HG03039 (cell line): Measurements from ENCODE around the gene ZBTB32.

ENCODE experiments used
- ATAC-seq: cut with Tn5 transposase; IDR thresholded peaks from one replicate; pipeline ENCODE4 v1.9.1; 2021; ENCODE audit warnings: mild to moderate bottlenecking, moderate library complexity; ENCODE audit not compliant: unreplicated experiment

The ZBTB32 gene

GRCh38 chr19:35693835-35694599 is 10.3 kb upstream of the ZBTB32 start:
- ATAC-seq, result peak; percentile 75

GRCh38 chr19:35695895-35696422 is 8.4 kb upstream of the ZBTB32 start:
- no peak for ATAC-seq

- ATAC-seq, result no peak
These were observed 7.5 kb upstream of the ZBTB32 start for GRCh38 chr19:35696835-35697234.

GRCh38 chr19:35702223-35703012 is 1.9 kb upstream of the ZBTB32 start:
- peak; percentile 92 for ATAC-seq

GRCh38 chr19:35703343-35703742 is 1.0 kb upstream of the ZBTB32 start:
- no peak for ATAC-seq

- ATAC-seq, result no peak
These were observed 4.0 kb downstream of the ZBTB32 start for GRCh38 chr19:35708391-35708790.

GRCh38 chr19:35710784-35711723 is 6.7 kb downstream of the ZBTB32 start:
- peak; percentile 35 for ATAC-seq

GRCh38 chr19:35712567-35713505 is 8.5 kb downstream of the ZBTB32 start:
- no peak for ATAC-seq

- no peak for ATAC-seq
These were observed 9.1 kb downstream of the ZBTB32 start for GRCh38 chr19:35713506-35713850.

- ATAC-seq, result no peak
These were observed 9.6 kb downstream of the ZBTB32 start for GRCh38 chr19:35713904-35714495.

GRCh38 chr19:35714601-35715354 is 10.4 kb downstream of the ZBTB32 start:
- no peak for ATAC-seq

- ATAC-seq, result no peak
These were observed 11.0 kb downstream of the ZBTB32 start for GRCh38 chr19:35715355-35715809.

- peak; percentile 2 for ATAC-seq
These were observed 11.8 kb downstream of the ZBTB32 start for GRCh38 chr19:35715981-35716800.

- peak; percentile 45 for ATAC-seq
These were observed 12.7 kb downstream of the ZBTB32 start for GRCh38 chr19:35716801-35717664.

GRCh38 chr19:35717665-35718344 is 13.4 kb downstream of the ZBTB32 start, which contains the start of gene KMT2B:
TSS of gene KMT2B (plus strand) at chr19:35718003. CDS start at chr19:35718019, 16 bp downstream.
- ATAC-seq, result peak; percentile 42
